SK-N-SH (cell line): Measurements from ENCODE around the gene POLA1.

Experiments used
- EZH2phosphoT487 ChIP-seq: fragments of 200-600 bp; sonication (generic); IDR thresholded peaks from 2 replicates; pipeline ENCODE4 v1.6.1; 2017; ENCODE audit warnings: low read depth, mixed run types, mild to moderate bottlenecking, antibody characterized with exemption, moderate library complexity, borderline replicate concordance
- FOXJ3 ChIP-seq: sonication (generic); formaldehyde crosslinking; IDR thresholded peaks from 2 replicates; pipeline ENCODE4 v1.5.1; 2020; ENCODE audit warnings: mild to moderate bottlenecking, missing genetic modification reagents
- MXI1 ChIP-seq: IDR thresholded peaks from 2 replicates; pipeline ENCODE4 v1.6.1; 2012; ENCODE audit warnings: mild to moderate bottlenecking, low read depth, low read length, improper control_type of control experiment
- RCOR1 ChIP-seq: fragments of 150-350 bp; IDR thresholded peaks from 2 replicates; pipeline ENCODE4 v1.6.1; 2017; ENCODE audit warnings: antibody characterized with exemption, low read length
- RFX5 ChIP-seq: IDR thresholded peaks from 2 replicates; pipeline ENCODE4 v1.6.1; 2012; ENCODE audit warnings: mild to moderate bottlenecking, improper control_type of control experiment, low read length
- SIN3A ChIP-seq: IDR thresholded peaks from 2 replicates; pipeline ENCODE4 v1.6.1; 2012; ENCODE audit warnings: low read depth, mild to moderate bottlenecking, low read length, moderate library complexity, borderline replicate concordance
- TAF1 ChIP-seq: IDR thresholded peaks from 2 replicates; pipeline ENCODE4 v1.6.1; 2012; ENCODE audit warnings: low read depth, mild to moderate bottlenecking, low read length, moderate library complexity, borderline replicate concordance
- YY1 ChIP-seq: IDR thresholded peaks from 2 replicates; pipeline ENCODE4 v1.4.0; 2012; ENCODE audit warnings: low read depth, mild to moderate bottlenecking
- TF ChIP-seq, protein P1 (sequence below): fragments of 200-600 bp; sonication (generic); IDR thresholded peaks from 2 replicates; pipeline ENCODE4 v1.6.1; 2017; ENCODE audit warnings: antibody characterized with exemption, mild to moderate bottlenecking, moderate library complexity
- TF ChIP-seq, protein P2 (sequence below): IDR thresholded peaks from 2 replicates; pipeline ENCODE4 v1.4.0; 2012; ENCODE audit warnings: low read depth

DNA sequence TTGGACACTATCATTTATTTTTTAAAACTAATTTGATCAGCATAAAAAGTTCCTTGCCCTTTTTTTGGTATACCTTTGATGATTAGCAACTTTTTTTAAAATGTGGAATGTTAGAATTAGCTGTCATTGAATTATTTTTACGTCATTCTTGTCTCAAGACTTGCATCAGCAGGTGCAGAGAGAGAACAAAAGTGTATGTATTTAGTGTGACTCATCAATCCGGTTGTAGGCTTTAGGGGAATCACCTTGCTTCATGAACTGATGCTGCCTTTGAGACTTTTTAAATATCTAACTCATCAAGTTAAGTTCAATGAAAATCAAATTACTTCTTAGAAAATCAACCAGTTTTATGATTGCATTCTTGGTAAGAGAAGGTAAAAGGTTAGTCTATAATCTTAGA is 197.0 kb downstream of the POLA1 start:
- TF ChIP-seq RCOR1 (no peak), MXI1 (no peak), TAF1 (no peak), YY1 (no peak), EZH2phosphoT487 (no peak), SIN3A (no peak), FOXJ3 (CRISPR knock-in tag) (no peak), RFX5 (no peak)
- TF ChIP-seq, protein P1, sequence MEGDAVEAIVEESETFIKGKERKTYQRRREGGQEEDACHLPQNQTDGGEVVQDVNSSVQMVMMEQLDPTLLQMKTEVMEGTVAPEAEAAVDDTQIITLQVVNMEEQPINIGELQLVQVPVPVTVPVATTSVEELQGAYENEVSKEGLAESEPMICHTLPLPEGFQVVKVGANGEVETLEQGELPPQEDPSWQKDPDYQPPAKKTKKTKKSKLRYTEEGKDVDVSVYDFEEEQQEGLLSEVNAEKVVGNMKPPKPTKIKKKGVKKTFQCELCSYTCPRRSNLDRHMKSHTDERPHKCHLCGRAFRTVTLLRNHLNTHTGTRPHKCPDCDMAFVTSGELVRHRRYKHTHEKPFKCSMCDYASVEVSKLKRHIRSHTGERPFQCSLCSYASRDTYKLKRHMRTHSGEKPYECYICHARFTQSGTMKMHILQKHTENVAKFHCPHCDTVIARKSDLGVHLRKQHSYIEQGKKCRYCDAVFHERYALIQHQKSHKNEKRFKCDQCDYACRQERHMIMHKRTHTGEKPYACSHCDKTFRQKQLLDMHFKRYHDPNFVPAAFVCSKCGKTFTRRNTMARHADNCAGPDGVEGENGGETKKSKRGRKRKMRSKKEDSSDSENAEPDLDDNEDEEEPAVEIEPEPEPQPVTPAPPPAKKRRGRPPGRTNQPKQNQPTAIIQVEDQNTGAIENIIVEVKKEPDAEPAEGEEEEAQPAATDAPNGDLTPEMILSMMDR: no peak
- TF ChIP-seq, protein P2, sequence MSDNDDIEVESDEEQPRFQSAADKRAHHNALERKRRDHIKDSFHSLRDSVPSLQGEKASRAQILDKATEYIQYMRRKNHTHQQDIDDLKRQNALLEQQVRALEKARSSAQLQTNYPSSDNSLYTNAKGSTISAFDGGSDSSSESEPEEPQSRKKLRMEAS: no peak
